Mesothelial cell of epicardium (in vitro differentiated cells): ENCODE results near the gene GPR63. TPM values are rescaled to one million over a fixed set of nuclear protein-coding genes. Genes with fewer than 3 reads are reported as not detected.
A peak's percentile ranks its signal among the peaks of the same experiment; 100 is the strongest.
"Not testable (repeated sequence)": the region's sequence is repeated elsewhere in the genome, so short reads cannot be mapped to it uniquely, and the experiment has no call there.

Experiments used
- DNase-seq, 2 experiments: peaks; one replicate each; pipeline ENCODE4 v3.0.0; 2021; ENCODE audit warnings: low spot score in 2 of 2; ENCODE audit not compliant: unreplicated experiment in 2 of 2
- H3K27ac Mint-ChIP-seq: 2 replicates; pipeline ENCODE4 v1.8.0; 2021; ENCODE audit warnings: mixed read lengths
- H3K27me3 Mint-ChIP-seq: 2 replicates; pipeline ENCODE4 v1.8.0; 2021; ENCODE audit warnings: low read depth, mixed read lengths
- H3K36me3 Mint-ChIP-seq: 2 replicates; pipeline ENCODE4 v1.8.0; 2021; ENCODE audit warnings: mixed read lengths
- H3K4me1 Mint-ChIP-seq: 2 replicates; pipeline ENCODE4 v1.8.0; 2021; ENCODE audit warnings: mixed read lengths
- H3K4me3 Mint-ChIP-seq: 2 replicates; pipeline ENCODE4 v1.8.0; 2021; ENCODE audit warnings: mild to moderate bottlenecking, moderate library complexity, mixed read lengths
- H3K9me3 Mint-ChIP-seq: 2 replicates; pipeline ENCODE4 v1.8.0; 2021; ENCODE audit warnings: mixed read lengths
- CTCF ChIP-seq: fragments of 200-600 bp; sonication (generic); IDR thresholded peaks from one replicate; pipeline ENCODE4 v1.5.0; 2021; ENCODE audit warnings: antibody characterized with exemption; ENCODE audit not compliant: unreplicated experiment
- total RNA-seq: library from RNA; stranded (reverse); gene quantifications from 3 replicates; pipeline ENCODE4 v1.2.1, GENCODE V29; 2021

Gene GPR63, protein sequence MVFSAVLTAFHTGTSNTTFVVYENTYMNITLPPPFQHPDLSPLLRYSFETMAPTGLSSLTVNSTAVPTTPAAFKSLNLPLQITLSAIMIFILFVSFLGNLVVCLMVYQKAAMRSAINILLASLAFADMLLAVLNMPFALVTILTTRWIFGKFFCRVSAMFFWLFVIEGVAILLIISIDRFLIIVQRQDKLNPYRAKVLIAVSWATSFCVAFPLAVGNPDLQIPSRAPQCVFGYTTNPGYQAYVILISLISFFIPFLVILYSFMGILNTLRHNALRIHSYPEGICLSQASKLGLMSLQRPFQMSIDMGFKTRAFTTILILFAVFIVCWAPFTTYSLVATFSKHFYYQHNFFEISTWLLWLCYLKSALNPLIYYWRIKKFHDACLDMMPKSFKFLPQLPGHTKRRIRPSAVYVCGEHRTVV
- 17.5 to 18.5 TPM (median 17.9 TPM) in 3 replicates for total RNA-seq

GRCh38 chr6:96837081-96837971 lies at the start of gene GPR63:
Gene GPR63, minus strand, starts transcription at chr6:96837477. Its CDS starts 37,746 bp downstream, at chr6:96799731.
- Mint-ChIP-seq H3K27ac (peak within 1 kb of the TSS; percentile 89), H3K4me3 (peak within 1 kb of the TSS; percentile 95)

GRCh38 chr6:96886519-96886918 lies 49.2 kb upstream of the GPR63 start:
- no peak for TF ChIP-seq CTCF
- Mint-ChIP-seq H3K4me1 (peaks cover 21% of the 10 kb centered on the region), H3K4me3 (no peak overlapping the region), H3K27me3 (no peaks in the 10 kb centered on the region), H3K27ac (no peak overlapping the region), H3K36me3 (peaks cover 7% of the 10 kb centered on the region), H3K9me3 (no peaks in the 10 kb centered on the region)
- DNase-seq, result no peak

More at GRCh38 chr6:96837081-96837971, at the start of gene GPR63:
- Mint-ChIP-seq H3K9me3 (no peaks in the 10 kb centered on the region), H3K36me3 (peaks cover 11% of the 10 kb centered on the region), H3K4me1 (peaks cover 38% of the 10 kb centered on the region), H3K27me3 (no peaks in the 10 kb centered on the region)
- DNase-seq, result peak; percentile 49 to 74
- TF ChIP-seq CTCF, result no peak

GRCh38 chr6:96885187-96885631 lies 47.9 kb upstream of the GPR63 start:
- H3K27ac Mint-ChIP-seq, H3K36me3 Mint-ChIP-seq, H3K9me3 Mint-ChIP-seq, H3K27me3 Mint-ChIP-seq, DNase-seq, H3K4me3 Mint-ChIP-seq: not testable (repeated sequence)
- peaks cover 21% of the 10 kb centered on the region for H3K4me1 Mint-ChIP-seq

DNA sequence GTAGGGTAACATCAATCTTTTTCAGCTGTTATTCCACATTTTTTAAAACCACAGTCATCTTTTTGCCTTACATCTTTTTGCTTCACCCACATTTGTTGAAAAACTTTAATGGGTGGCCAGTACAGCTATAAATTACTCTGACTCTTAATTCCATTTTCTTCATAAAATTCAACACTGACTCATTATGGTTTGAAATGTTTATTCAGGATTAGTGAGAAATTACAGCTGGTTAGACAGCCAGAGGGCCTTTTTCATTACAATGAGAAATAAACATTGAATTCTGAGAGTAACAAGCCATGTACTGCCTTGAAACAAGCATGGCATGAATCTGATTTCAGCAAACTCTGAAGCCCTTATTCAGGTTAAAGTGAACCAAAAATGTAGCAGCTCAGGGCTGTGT lies 40.9 kb upstream of the GPR63 start:
- peak overlapping the region; percentile 91 for H3K27ac Mint-ChIP-seq

DNA sequence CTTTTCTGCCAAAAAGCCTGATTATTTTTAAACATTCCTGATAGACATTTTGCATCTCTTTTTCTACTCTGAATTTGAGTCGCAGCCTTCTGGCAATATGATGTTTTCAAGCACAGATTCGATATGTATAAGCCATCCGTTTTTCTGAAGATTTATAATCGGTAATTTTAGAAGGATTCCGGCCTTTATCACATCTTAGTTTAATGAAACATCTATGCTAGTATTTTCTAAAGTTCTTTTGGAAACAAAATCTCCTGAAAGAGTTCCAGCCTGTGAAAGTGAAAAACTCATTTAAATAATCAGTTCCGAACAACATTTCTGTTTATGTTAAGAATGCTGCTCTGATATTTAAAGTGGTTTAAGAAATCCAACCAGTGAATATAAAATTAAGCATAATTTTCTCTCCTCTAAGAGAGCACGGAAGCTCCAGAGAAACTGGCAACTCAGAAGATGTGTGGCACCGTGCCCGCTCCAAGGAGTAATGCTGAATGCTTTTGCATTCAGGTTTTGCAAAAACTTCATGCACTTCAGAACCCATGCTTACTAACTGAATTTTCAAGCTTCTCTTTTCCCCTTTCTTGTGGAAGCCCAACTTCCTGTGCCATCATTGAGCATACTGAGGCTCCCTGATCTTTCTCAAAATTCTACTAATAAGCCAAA lies 39.7 kb upstream of the GPR63 start:
- no peak for DNase-seq
- Mint-ChIP-seq H3K27me3 (no peaks in the 10 kb centered on the region), H3K27ac (peak overlapping the region; percentile 91), H3K4me3 (no peak overlapping the region), H3K36me3 (no peaks in the 10 kb centered on the region), H3K4me1 (peaks cover 25% of the 10 kb centered on the region), H3K9me3 (no peaks in the 10 kb centered on the region)
- no peak for TF ChIP-seq CTCF

More for the DNA sequence above, 40.9 kb upstream of the GPR63 start:
- H3K36me3 Mint-ChIP-seq, result no peaks in the 10 kb centered on the region
- H3K4me1 Mint-ChIP-seq, result peaks cover 22% of the 10 kb centered on the region
- H3K4me3 Mint-ChIP-seq, result no peak overlapping the region
- H3K9me3 Mint-ChIP-seq, result no peaks in the 10 kb centered on the region
- H3K27me3 Mint-ChIP-seq, result no peaks in the 10 kb centered on the region
- DNase-seq, result no peak
- TF ChIP-seq CTCF, result no peak
